ENCODE data around the gene ARRB1. TPM values are rescaled to one million over a fixed set of nuclear protein-coding genes. Genes with fewer than 3 reads are reported as not detected.

Gene ARRB1
- total and polyA plus RNA-seq, 9 of the 15 experiments (the other 6 are each of a cell fraction or from before 2014, with no cell fraction given): 6.6 to 45.4 (median 28.5) TPM

GRCh38 chr11:75241036-75241905, 110.2 kb downstream of the ARRB1 start:
- Histone ChIP-seq H3K4me1 (replicated peaks in 1 of 2; ENCODE audit: control insufficient read depth in 2 of 2, insufficient read depth in 2 of 2, low read length in 2 of 2) (peaks cover 3 to 23% of the 10 kb centered on the region in 2 experiments; a peak in 4 of 5 replicates), H3K79me2 (ENCODE audit: control insufficient read depth, insufficient read depth, low read length) (no peaks in the 10 kb centered on the region), H3K9ac (ENCODE audit: insufficient read depth in 1 of 2, low read depth in 2 of 2, low read length in 2 of 2) (peak overlapping the region in 1 of 2 experiments; percentile 93; a peak in 2 of 4 replicates), H3K36me3 (ENCODE audit: control insufficient read depth, insufficient read depth, low read length) (no peaks in the 10 kb centered on the region), H2AFZ (ENCODE audit: low read depth, low read length) (peak overlapping the region; percentile 93), H3K27me3 (ENCODE audit: control insufficient read depth in 2 of 2, insufficient read depth in 2 of 2, low read length in 2 of 2) (peaks cover 24 to 56% of the 10 kb centered on the region in 2 experiments), H3K9me1 (ENCODE audit: control insufficient read depth, insufficient read depth, low read length) (peaks cover 4% of the 10 kb centered on the region), H4K20me1 (replicated peaks; ENCODE audit: control insufficient read depth, insufficient read depth, low read length) (peaks cover 25% of the 10 kb centered on the region), H3K4me3 (peak overlapping the region; percentile 51), H3K27ac (ENCODE audit: extremely low read depth, low read depth, low read length) (no peak overlapping the region), H3K4me2 (ENCODE audit: insufficient read depth, low read length) (peak overlapping the region; percentile 77; the same call in 1 of the 2 replicates), H3K9me3 (replicated peaks; ENCODE audit: control insufficient read depth, insufficient read depth, low read depth, low read length) (no peaks in the 10 kb centered on the region)
- DNase-seq (ENCODE audit: extremely low read depth in 1 of 4, low spot score in 3 of 4) (peak; percentile 93 to 96 (median 95)), FAIRE-seq (peak; percentile 73), ATAC-seq (peak; percentile 96)
- ChIA-PET POLR2A (interaction anchor here (0.6 to 1.9 kb wide), 9 partner anchors 10 to 269 kb away, joined by 3 to 8 read pairs (median 3); partner anchors contain the start of gene NEU3), CTCF (ENCODE audit: low intra/inter-chr PET ratio) (interaction anchor here (0.6 to 1.4 kb wide), 9 partner anchors 37 to 542 kb away, joined by 3 to 7 read pairs (median 4); no protein-coding TSS in a partner anchor)
- no TSS peak for BruUV-seq (replicated peaks)
- WGBS (ENCODE audit: insufficient coverage, low coverage, missing lambda C conversion rate): under 1% methylated on average over 90 of the region's 140 CpGs
- intact Hi-C loops (cut with micrococcal nuclease): loop anchor here (10.0 kb wide), 1 partner anchor 536 kb away; no protein-coding TSS in a partner anchor
- in situ Hi-C loops (cut with MboI): no loop called here
- TF ChIP-seq CHAMP1 (IDR thresholded peaks at IDR 0.05): no peak
- 0 out of 2 replicates have a peak, but pooled peaks have one; percentile 53 for TF ChIP-seq ZBTB17 (CRISPR knock-in tag; IDR thresholded peaks at IDR 0.05)
- 0 out of 2 replicates have a peak, but pooled peaks have one; percentile 23 for TF ChIP-seq ZNF121 (CRISPR knock-in tag; conservative IDR thresholded peaks at IDR 0.05)
- peak; percentile 97 for TF ChIP-seq CXXC5 (CRISPR knock-in tag; IDR thresholded peaks at IDR 0.05)
- TF ChIP-seq IFI16 (CRISPR knock-in tag; IDR thresholded peaks at IDR 0.05): no peak
- peak; percentile 14; the same call in 1 of the 2 replicates for TF ChIP-seq MTA3 (IDR thresholded peaks at IDR 0.05; ENCODE audit: borderline replicate concordance)
- TF ChIP-seq ETV5 (CRISPR knock-in tag; IDR thresholded peaks at IDR 0.05; ENCODE audit: low read depth): 0 out of 2 replicates have a peak, but pooled peaks have one; percentile 20
- no peak for TF ChIP-seq RNF219 (CRISPR knock-in tag; IDR thresholded peaks at IDR 0.05)
- 0 out of 2 replicates have a peak, but pooled peaks have one; percentile 25 for TF ChIP-seq KLF16 (IDR thresholded peaks at IDR 0.05)
- no peak for TF ChIP-seq TEAD4 (IDR thresholded peaks at IDR 0.05; ENCODE audit: low read length)
- TF ChIP-seq TEAD4 (CRISPR knock-in tag; IDR thresholded peaks at IDR 0.05; ENCODE audit: borderline replicate concordance): peak; percentile 73; the same call in 1 of the 2 replicates
- TF ChIP-seq ZNF766 (CRISPR knock-in tag; conservative IDR thresholded peaks at IDR 0.05): peak; percentile 89
- peak; percentile 72; the same call in 1 of the 2 replicates for TF ChIP-seq ZHX1 (conservative IDR thresholded peaks at IDR 0.05; ENCODE audit: low read length)
